Suppressor macrophage treated with lipopolysaccharide for 1 hour (primary cell): ENCODE data around the gene OR10H1.

Source experiments
- DNase-seq, 3 donors: peaks; one replicate each; pipeline ENCODE4 v3.0.0-alpha.2; 2020 to 2022

The OR10H1 gene

GRCh38 chr19:15759962-15760565 is 55.4 kb downstream of the OR10H1 start:
- DNase-seq: peak; percentile 35 to 39 (median 38)

- DNase-seq: no peak
Observed at GRCh38 chr19:15758379-15758778, 57.1 kb downstream of the OR10H1 start.
